K562 (cell line): ENCODE data around the gene EMC10. TPM values are rescaled to one million over a fixed set of nuclear protein-coding genes. Genes with fewer than 3 reads are reported as not detected.

Source experiments
- ARID4B ChIP-seq: sonication (generic); formaldehyde crosslinking; IDR thresholded peaks from 2 replicates; pipeline ENCODE4 v1.8.0; 2022; ENCODE audit warnings: mild to moderate bottlenecking, missing genetic modification reagents
- BCLAF1 ChIP-seq, 2 experiments: fragments of 450-650 bp in 1 of 2; IDR thresholded peaks; 2 replicates each; pipeline ENCODE4 v1.6.1; 2011 to 2017; ENCODE audit warnings: low read depth in 2 of 2, antibody characterized with exemption in 1 of 2, borderline replicate concordance in 1 of 2, low read length in 1 of 2, mild to moderate bottlenecking in 1 of 2, mixed read lengths in 1 of 2; ENCODE audit not compliant: control insufficient read depth in 1 of 2
- CSDE1 ChIP-seq, 2 experiments: fragments of 450-650 bp; IDR thresholded peaks; 2 replicates each; pipeline ENCODE4 v1.6.1; 2016; ENCODE audit warnings: mild to moderate bottlenecking in 1 of 2
- CTBP1 ChIP-seq: fragments of 450-650 bp; IDR thresholded peaks from 2 replicates; pipeline ENCODE4 v1.6.1; 2016; ENCODE audit warnings: borderline replicate concordance
- CXXC5 ChIP-seq: fragments of 250-450 bp; sonication (Bioruptor Pico); IDR thresholded peaks from 2 replicates; pipeline ENCODE4 v1.8.0; 2022; ENCODE audit warnings: inconsistent platforms, mild to moderate bottlenecking, moderate library complexity
- HLTF ChIP-seq: fragments of 450-650 bp; IDR thresholded peaks from 2 replicates; pipeline ENCODE4 v1.6.1; 2016
- KDM4B ChIP-seq, 2 experiments: fragments of 450-650 bp in 1 of 2; sonication (generic) in 1 of 2; IDR thresholded peaks; 2 replicates each; pipeline ENCODE4 v1.6.1; 2016 to 2017; ENCODE audit warnings: borderline replicate concordance in 2 of 2, antibody characterized with exemption in 1 of 2, low read depth in 1 of 2, mild to moderate bottlenecking in 1 of 2
- KLF1 ChIP-seq: fragments of 450-650 bp; IDR thresholded peaks from 2 replicates; pipeline ENCODE4 v1.6.1; 2016; ENCODE audit warnings: missing genetic modification characterization, missing compliant biosample characterization
- MCM7 ChIP-seq, 2 experiments: fragments of 450-650 bp; IDR thresholded peaks; 2 replicates each; pipeline ENCODE4 v1.6.1; 2016 to 2018
- POLR2G ChIP-seq: fragments of 200-400 bp; formaldehyde crosslinking; IDR thresholded peaks from 2 replicates; pipeline ENCODE4 v1.6.1; 2017; ENCODE audit warnings: low read depth, mild to moderate bottlenecking, antibody characterized with exemption, low read length, moderate library complexity
- SRSF1 ChIP-seq: fragments of 200-400 bp; formaldehyde crosslinking; IDR thresholded peaks from 2 replicates; pipeline ENCODE4 v1.6.1; 2017; ENCODE audit warnings: mild to moderate bottlenecking, low read depth, low read length, moderate library complexity
- THAP12 ChIP-seq: fragments of 250-450 bp; sonication (Bioruptor Pico); IDR thresholded peaks from 2 replicates; pipeline ENCODE4 v1.9.0; 2021; ENCODE audit warnings: mild to moderate bottlenecking, inconsistent platforms
- XRCC5 ChIP-seq: fragments of 200-400 bp; formaldehyde crosslinking; IDR thresholded peaks from 2 replicates; pipeline ENCODE4 v1.6.1; 2017; ENCODE audit warnings: low read depth, mild to moderate bottlenecking, low read length
- ZKSCAN1 ChIP-seq: fragments of 150-350 bp; IDR thresholded peaks from 2 replicates; pipeline ENCODE4 v1.6.1; 2016; ENCODE audit warnings: low read depth, low read length
- ZNF449 ChIP-seq: fragments of 250-450 bp; sonication (Bioruptor Pico); IDR thresholded peaks from 2 replicates; pipeline ENCODE4 v1.8.0; 2022; ENCODE audit warnings: moderate library complexity, mild to moderate bottlenecking, inconsistent platforms
- polyA plus RNA-seq, 8 experiments: library from polyadenylated mRNA; depleted of rRNA in 4 of 8; stranded (reverse) in 5 of 8; unstranded in 3 of 8; fragments of >200 nt; fragmentation: Nextera tagmentation in 2 of 8; fragmentation: Illumina TruSeq in 1 of 8; extraction: Ambion mirVana in 2 of 8; extraction: Trizol in 1 of 8; gene quantifications; 2 replicates each; pipeline versions ENCODE4 v1.2.1 to v1.2.3, GENCODE V29; 2011 to 2014; ENCODE audit warnings: inconsistent platforms in 1 of 8, missing spikeins in 1 of 8
- total RNA-seq, 7 experiments: library from RNA; depleted of rRNA in 6 of 7; stranded (reverse); fragments of >200 nt in 6 of 7; fragmentation: Illumina TruSeq in 2 of 7; extraction: Trizol in 2 of 7; gene quantifications; 2 replicates each; pipeline versions ENCODE4 v1.2.1 to v1.2.3, GENCODE V29; 2011 to 2021; ENCODE audit warnings: low replicate concordance in 1 of 7

EMC10 gene
- total and polyA plus RNA-seq, 9 of the 15 experiments (the other 6 are each of a cell fraction or from before 2014, with no cell fraction given): 1.4 to 46.0 (median 13.1) TPM

- TF ChIP-seq KLF1 (tag) (peak; percentile 87; the same call in 1 of the 2 replicates), ZNF449 (CRISPR knock-in tag) (no peak), CSDE1 (IDR thresholded peaks at IDR 0.05) (peak in 1 of 2 experiments; percentile 96; a peak in 2 of 4 replicates), XRCC5 (peak; percentile 28; the same call in 1 of the 2 replicates), BCLAF1 (IDR thresholded peaks at IDR 0.05; ENCODE audit: borderline replicate concordance in 1 of 2, control insufficient read depth in 1 of 2, low read depth in 2 of 2, low read length in 1 of 2) (0 out of 4 replicates have a peak, but pooled peaks of 1 of the 2 experiments have one; percentile 59), CTBP1 (peak; percentile 72; the same call in 1 of the 2 replicates), ZKSCAN1 (peak; percentile 86), SRSF1 (no peak), ARID4B (peak; percentile 45; the same call in 1 of the 2 replicates), KDM4B (IDR thresholded peaks at IDR 0.05; ENCODE audit: borderline replicate concordance in 2 of 2, low read depth in 1 of 2) (peak in 1 of 2 experiments; percentile 61; a peak in 1 of 4 replicates), THAP12 (CRISPR knock-in tag) (0 out of 2 replicates have a peak, but pooled peaks have one; percentile 33), POLR2G (peak; percentile 83), MCM7 (IDR thresholded peaks at IDR 0.05) (no peak), HLTF (peak; percentile 57; the same call in 1 of the 2 replicates), CXXC5 (CRISPR knock-in tag) (peak; percentile 99)
These were observed 34.9 kb downstream of the EMC10 start, which contains the start of gene JOSD2 (continued) for GRCh38 chr19:50511069-50511822.
